GM19035 (cell line): Measurements from ENCODE around the gene MNX1.

Source experiments
- ATAC-seq: cut with Tn5 transposase; IDR thresholded peaks from one replicate; pipeline ENCODE4 v1.9.1; 2021; ENCODE audit not compliant: unreplicated experiment

The MNX1 gene

GRCh38 chr7:157010588-157011332, at the start of gene MNX1:
Gene MNX1, minus strand, starts transcription at chr7:157010663. Its CDS starts 313 bp downstream, at chr7:157010350.
- peak; percentile 82 for ATAC-seq

- no peak for ATAC-seq
These were observed 49.1 kb upstream of the MNX1 start for GRCh38 chr7:157059534-157059933.

DNA sequence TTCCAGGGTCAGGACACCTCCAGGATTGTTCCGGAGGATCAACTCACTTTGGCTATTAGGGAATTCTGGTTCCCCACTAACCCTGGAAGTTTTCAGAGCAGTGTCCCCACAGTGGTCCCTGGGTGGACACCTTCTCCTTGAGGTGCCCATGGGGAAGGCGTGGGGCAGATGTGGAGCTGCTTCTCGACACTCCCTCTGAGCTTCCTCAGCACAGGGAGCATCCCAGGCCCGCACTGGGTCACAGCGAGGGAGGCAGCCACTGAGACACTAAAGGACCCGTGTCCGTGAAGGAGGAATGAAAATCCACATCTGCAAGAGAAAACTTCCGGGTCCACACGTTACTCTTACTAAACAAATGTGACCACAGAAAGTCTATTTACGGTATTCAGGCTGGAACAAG, 48.2 kb upstream of the MNX1 start:
- ATAC-seq = no peak

GRCh38 chr7:157058068-157058467, 47.6 kb upstream of the MNX1 start:
- no peak for ATAC-seq

GRCh38 chr7:157056957-157057902, 46.8 kb upstream of the MNX1 start:
- ATAC-seq = no peak

GRCh38 chr7:157056246-157056645, 45.8 kb upstream of the MNX1 start:
- ATAC-seq = no peak

- ATAC-seq = no peak
These were observed 44.5 kb upstream of the MNX1 start for GRCh38 chr7:157054927-157055326.

DNA sequence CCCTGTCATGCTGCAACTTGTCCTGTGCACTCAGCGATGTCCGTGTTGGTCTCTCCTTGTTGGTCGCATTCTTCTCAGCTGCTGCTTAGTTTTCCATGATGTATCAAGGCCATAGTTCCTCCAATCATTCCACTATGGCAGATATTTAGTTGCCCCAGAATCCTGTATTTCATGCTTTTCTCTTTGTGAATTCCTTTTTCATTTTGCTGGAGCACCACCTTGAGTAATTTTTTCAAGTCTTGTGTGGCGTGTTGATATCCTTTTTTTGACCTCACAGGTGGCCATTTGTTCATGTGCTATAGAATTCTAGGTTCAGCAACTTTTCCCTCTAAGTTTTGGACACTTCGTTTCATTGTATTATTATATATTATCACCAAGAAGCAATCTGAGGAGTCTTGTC, 42.7 kb upstream of the MNX1 start:
- no peak for ATAC-seq

- no peak for ATAC-seq
These were observed 36.7 kb upstream of the MNX1 start for GRCh38 chr7:157047148-157047547.

- no peak for ATAC-seq
These were observed 36.2 kb upstream of the MNX1 start for GRCh38 chr7:157046681-157047080.

- no peak for ATAC-seq
These were observed 34.6 kb upstream of the MNX1 start for GRCh38 chr7:157044943-157045660.

DNA sequence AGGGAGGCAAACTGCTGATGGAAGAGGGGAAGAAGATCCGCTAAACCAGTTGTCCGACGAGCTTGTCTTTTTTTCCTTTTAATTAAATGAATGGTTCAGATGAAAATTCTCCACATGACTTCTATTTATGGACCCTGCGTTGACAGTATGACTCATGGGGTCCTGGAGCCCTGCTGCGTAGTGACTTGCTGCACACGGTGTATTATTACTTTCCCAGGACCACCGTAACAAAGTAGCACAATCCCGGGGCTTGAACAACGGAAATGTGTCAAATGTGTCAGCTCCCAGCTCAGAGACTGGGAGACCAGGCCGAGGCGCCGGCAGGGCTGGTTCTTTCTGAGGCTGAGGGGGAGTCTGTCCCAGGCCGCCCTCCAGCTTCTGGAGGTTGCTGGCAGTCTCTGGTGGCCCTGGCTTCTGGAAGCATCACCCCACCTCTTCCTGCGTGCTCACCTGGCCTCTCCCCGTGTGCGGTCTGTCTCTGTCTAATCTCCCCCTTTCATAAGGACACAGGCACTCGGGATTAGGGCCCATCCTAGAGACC, 33.8 kb upstream of the MNX1 start:
- ATAC-seq = no peak

DNA sequence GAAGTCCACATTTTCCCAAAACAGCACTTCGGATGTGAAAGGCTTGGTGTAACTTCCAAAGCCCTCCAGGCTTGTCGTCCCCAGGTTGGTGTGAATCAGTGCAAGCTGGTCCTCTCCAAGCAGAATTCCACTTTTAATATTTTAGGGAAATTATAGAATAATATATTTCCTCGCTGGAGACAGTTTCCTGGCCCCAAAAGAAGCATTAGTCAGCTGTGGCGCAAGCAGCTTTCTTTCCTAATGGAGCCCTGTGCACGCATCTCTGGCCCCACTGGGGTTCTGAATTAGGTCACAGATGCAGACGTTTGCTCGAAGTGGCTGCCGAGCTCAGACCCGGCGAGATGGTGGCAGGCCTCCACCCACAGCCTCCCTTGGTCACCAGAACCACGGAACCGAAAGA, 33.3 kb upstream of the MNX1 start:
- no peak for ATAC-seq

- no peak for ATAC-seq
These were observed 31.2 kb upstream of the MNX1 start for GRCh38 chr7:157041514-157042277.

DNA sequence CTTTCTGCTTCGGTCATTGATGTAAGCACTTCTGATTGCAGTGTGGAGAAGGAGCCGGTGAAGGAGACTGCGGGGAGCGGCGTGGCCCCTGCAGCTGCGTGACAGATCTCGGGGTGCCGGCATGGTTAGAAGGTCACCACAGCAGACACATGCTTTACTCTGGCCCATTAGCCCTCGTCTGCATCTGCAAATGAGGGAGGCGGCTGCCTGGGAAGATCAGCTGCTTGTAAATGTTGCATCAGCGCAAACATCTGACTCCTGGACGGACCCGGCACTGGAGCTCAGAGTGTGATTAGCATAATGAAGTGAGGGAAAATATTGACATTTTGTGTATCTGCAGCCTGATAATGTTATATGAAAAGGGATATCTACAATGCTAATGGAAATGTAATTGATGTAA, 30.5 kb upstream of the MNX1 start:
- ATAC-seq = no peak

DNA sequence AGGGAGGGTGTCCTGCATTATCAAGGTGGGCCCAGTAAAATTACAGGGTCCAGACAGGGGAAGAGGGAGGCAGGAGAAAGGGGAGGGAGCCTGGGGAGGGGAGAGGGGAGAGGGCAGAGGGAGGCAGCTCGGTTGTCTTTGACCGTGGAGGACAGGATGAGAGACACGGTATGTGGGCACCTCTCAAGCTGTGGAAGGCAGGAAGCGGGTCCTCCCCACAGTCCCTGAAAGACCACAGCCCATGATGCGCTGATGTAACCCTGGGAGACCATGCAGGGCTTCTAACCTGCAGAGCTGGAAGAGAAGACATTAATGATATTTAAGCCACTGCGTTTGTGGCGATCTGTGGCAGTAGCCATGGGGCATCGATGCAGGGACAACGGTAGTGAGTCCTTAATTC, 27.2 kb upstream of the MNX1 start:
- ATAC-seq = no peak

GRCh38 chr7:157037028-157037427, 26.6 kb upstream of the MNX1 start:
- ATAC-seq = no peak

DNA sequence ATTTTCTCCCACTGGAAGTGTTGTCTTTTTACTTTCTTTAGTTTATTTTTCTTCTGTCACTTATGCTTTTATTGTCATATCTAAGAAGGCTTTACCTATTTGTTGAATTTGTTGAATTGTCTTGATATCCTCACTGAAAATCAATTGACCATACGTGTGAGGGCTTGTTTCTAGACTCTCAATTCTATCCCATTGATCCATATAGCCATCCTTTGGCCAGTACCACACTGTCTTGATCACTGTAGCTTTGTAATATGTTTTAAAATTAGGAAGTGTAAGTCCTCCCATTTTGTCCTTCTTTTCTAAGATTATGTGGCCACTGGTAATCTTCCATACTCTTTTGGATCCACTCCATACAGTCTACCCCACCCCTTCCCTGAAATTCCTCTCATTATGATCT, 25.5 kb upstream of the MNX1 start:
- no peak for ATAC-seq

- no peak for ATAC-seq
These were observed 24.8 kb upstream of the MNX1 start for GRCh38 chr7:157035302-157035701.
